GM23338 (cell line): Measurements from ENCODE around the gene GRIA4. TPM values are rescaled to one million over a fixed set of nuclear protein-coding genes. Genes with fewer than 3 reads are reported as not detected.

Source experiments
- ATAC-seq: fragments of 200-7000 bp; cut with Tn5 transposase; 3 replicates; pipeline ENCODE4 v1.9.1; 2020
- DNase-seq: peaks from one replicate; pipeline ENCODE4 v3.0.0-alpha.2; 2015; ENCODE audit warnings: low spot score
- H2AFZ ChIP-seq: fragments of 200-600 bp; sonication (generic); 2 replicates; pipeline ENCODE4 v1.8.0; 2016; ENCODE audit warnings: antibody characterized with exemption, mild to moderate bottlenecking, moderate library complexity
- H3F3A ChIP-seq: fragments of 200-600 bp; sonication (generic); replicated peaks from 2 replicates; pipeline ENCODE4 v1.8.0; 2017; ENCODE audit warnings: antibody characterized with exemption, mixed run types, low read depth
- H3K27ac ChIP-seq: fragments of 200-600 bp; sonication (generic); 2 replicates; pipeline ENCODE4 v1.6.1; 2016; ENCODE audit warnings: low read depth
- H3K27me3 ChIP-seq: fragments of 200-600 bp; sonication (generic); 2 replicates; pipeline ENCODE4 v1.8.0; 2016; ENCODE audit warnings: mild to moderate bottlenecking, mixed run types, moderate library complexity; ENCODE audit not compliant: insufficient read depth
- H3K36me3 ChIP-seq: fragments of 200-600 bp; sonication (generic); 2 replicates; pipeline ENCODE4 v1.8.0; 2016; ENCODE audit warnings: mild to moderate bottlenecking; ENCODE audit not compliant: insufficient read depth
- H3K4me1 ChIP-seq: fragments of 200-600 bp; sonication (generic); 2 replicates; pipeline ENCODE4 v1.8.0; 2016; ENCODE audit warnings: mild to moderate bottlenecking, moderate library complexity; ENCODE audit not compliant: insufficient read depth
- H3K4me2 ChIP-seq: fragments of 200-600 bp; sonication (generic); 2 replicates; pipeline ENCODE4 v1.7.1; 2017; ENCODE audit warnings: mixed run types
- H3K4me3 ChIP-seq: fragments of 200-600 bp; sonication (generic); 2 replicates; pipeline ENCODE4 v1.6.1; 2016; ENCODE audit warnings: mixed run types
- H3K79me2 ChIP-seq: fragments of 200-600 bp; sonication (generic); replicated peaks from 2 replicates; pipeline ENCODE4 v1.8.0; 2017; ENCODE audit warnings: mild to moderate bottlenecking; ENCODE audit not compliant: insufficient read depth
- H3K9me2 ChIP-seq: fragments of 200-600 bp; sonication (generic); 2 replicates; pipeline ENCODE4 v1.8.0; 2017; ENCODE audit not compliant: insufficient read depth
- H4K20me1 ChIP-seq: fragments of 200-600 bp; sonication (generic); replicated peaks from 2 replicates; pipeline ENCODE4 v1.8.0; 2017; ENCODE audit warnings: mild to moderate bottlenecking; ENCODE audit not compliant: insufficient read depth
- H3K27ac Mint-ChIP-seq: 2 replicates; pipeline ENCODE4 v1.8.0; 2020; ENCODE audit warnings: inconsistent platforms, mild to moderate bottlenecking, moderate library complexity, mixed read lengths
- H3K27me3 Mint-ChIP-seq: 3 replicates; pipeline ENCODE4 v1.8.0; 2022; ENCODE audit warnings: low read depth, mild to moderate bottlenecking, moderate library complexity, mixed read lengths, inconsistent platforms; ENCODE audit not compliant: insufficient read depth, poor library complexity
- H3K36me3 Mint-ChIP-seq: 3 replicates; pipeline ENCODE4 v1.8.0; 2021; ENCODE audit warnings: low read depth, mild to moderate bottlenecking, inconsistent platforms, moderate library complexity, mixed read lengths
- H3K4me1 Mint-ChIP-seq: 3 replicates; pipeline ENCODE4 v1.8.0; 2020; ENCODE audit warnings: mild to moderate bottlenecking, inconsistent platforms, mixed read lengths
- H3K4me3 Mint-ChIP-seq: 3 replicates; pipeline ENCODE4 v1.8.0; 2021; ENCODE audit warnings: moderate library complexity, mild to moderate bottlenecking, inconsistent platforms, mixed read lengths
- H3K9me3 Mint-ChIP-seq: 3 replicates; pipeline ENCODE4 v1.8.0; 2020; ENCODE audit warnings: moderate library complexity, mild to moderate bottlenecking, inconsistent platforms, mixed read lengths
- CREB1 ChIP-seq: fragments of 250-450 bp; sonication (Bioruptor Pico); IDR thresholded peaks from 2 replicates; pipeline ENCODE4 v1.5.0; 2020; ENCODE audit warnings: low read depth, mild to moderate bottlenecking, moderate library complexity
- EZH2phosphoT487 ChIP-seq: fragments of 200-600 bp; sonication (generic); IDR thresholded peaks from one replicate; pipeline ENCODE4 v1.8.1; 2018; ENCODE audit warnings: antibody characterized with exemption; ENCODE audit not compliant: unreplicated experiment
- NANOG ChIP-seq: IDR thresholded peaks from 2 replicates; pipeline ENCODE4 v1.6.1; 2016; ENCODE audit warnings: antibody characterized with exemption, borderline replicate concordance
- POLR2AphosphoS5 ChIP-seq: IDR thresholded peaks from 2 replicates; pipeline ENCODE4 v1.6.1; 2016; ENCODE audit warnings: antibody characterized with exemption, low read depth
- STAT1 ChIP-seq: IDR thresholded peaks from one replicate; pipeline ENCODE4 v1.6.1; 2016; ENCODE audit warnings: antibody characterized with exemption; ENCODE audit not compliant: unreplicated experiment
- ZNF114 ChIP-seq: fragments of 250-450 bp; sonication (Bioruptor Pico); IDR thresholded peaks from 2 replicates; pipeline ENCODE4 v1.5.0; 2020; ENCODE audit warnings: mild to moderate bottlenecking, moderate library complexity
- ZNF331 ChIP-seq: fragments of 250-450 bp; sonication (Bioruptor Pico); IDR thresholded peaks from 2 replicates; pipeline ENCODE4 v1.5.0; 2020; ENCODE audit warnings: low read depth, mild to moderate bottlenecking, moderate library complexity
- polyA plus RNA-seq: library from polyadenylated mRNA; unstranded; fragments of >200 nt; fragmentation: Nextera tagmentation; extraction: Ambion mirVana; gene quantifications from 2 replicates; pipeline ENCODE4 v1.2.1, GENCODE V29; 2016
- total RNA-seq: library from RNA; depleted of rRNA; stranded (reverse); fragments of >200 nt; shearing (Covaris generic); gene quantifications from 2 replicates; pipeline ENCODE4 v1.2.3, GENCODE V29; 2014
- TF ChIP-seq, protein P1 (sequence below): IDR thresholded peaks from one replicate; pipeline ENCODE4 v1.6.1; 2018; ENCODE audit warnings: antibody characterized with exemption; ENCODE audit not compliant: unreplicated experiment
- TF ChIP-seq, protein P2 (sequence below): IDR thresholded peaks from 2 replicates; pipeline ENCODE4 v1.6.1; 2016; ENCODE audit warnings: antibody characterized with exemption

The GRIA4 gene
- total and polyA plus RNA-seq, 2 experiments from 2014 or later: 17.8 to 71.1 TPM

DNA sequence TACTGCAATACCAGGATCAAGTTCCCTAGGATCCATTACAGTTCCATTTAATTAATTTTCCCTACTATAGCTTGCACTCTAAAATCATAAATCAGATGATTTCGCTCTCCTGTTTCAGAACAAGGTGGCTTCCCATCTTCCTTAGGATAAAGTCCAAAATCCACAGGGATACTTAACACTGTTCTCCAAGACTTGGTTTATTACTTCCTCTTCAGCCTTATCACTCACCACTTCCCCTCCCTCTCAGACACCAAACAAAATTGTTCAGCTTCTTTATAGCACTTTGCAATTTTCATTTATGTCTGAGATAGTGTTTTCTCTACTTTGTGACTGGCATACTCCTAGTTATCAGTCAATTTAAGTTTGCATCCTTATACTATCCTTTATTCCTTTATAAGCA lies 124.6 kb downstream of the GRIA4 start (continued):
- TF ChIP-seq NANOG (no peak), ZNF331 (CRISPR knock-in tag) (no peak), POLR2AphosphoS5 (no peak)

DNA sequence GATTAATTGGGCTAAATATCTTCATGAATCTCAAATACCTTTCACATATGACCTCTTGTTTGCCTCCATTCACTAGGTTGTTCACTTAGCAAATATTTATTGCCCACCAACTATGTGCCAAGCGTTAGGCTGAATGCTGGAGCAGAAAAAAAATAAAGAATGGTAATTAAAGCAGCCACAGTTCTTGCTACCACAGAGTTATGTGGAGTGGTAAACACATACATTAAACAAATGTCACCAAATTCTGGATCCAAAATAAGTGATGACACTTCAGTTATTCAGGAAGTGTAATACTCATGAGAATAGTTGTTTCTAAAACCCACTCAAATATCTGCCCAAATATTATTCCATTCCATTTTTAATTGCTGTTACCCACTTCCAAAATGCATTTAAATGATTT lies 128.4 kb downstream of the GRIA4 start:
- peaks cover under 1% of the 10 kb centered on the region; the same call in 1 of the 2 replicates for H3K4me1 ChIP-seq
- H2AFZ ChIP-seq: no peak overlapping the region
- TF ChIP-seq, protein P1, sequence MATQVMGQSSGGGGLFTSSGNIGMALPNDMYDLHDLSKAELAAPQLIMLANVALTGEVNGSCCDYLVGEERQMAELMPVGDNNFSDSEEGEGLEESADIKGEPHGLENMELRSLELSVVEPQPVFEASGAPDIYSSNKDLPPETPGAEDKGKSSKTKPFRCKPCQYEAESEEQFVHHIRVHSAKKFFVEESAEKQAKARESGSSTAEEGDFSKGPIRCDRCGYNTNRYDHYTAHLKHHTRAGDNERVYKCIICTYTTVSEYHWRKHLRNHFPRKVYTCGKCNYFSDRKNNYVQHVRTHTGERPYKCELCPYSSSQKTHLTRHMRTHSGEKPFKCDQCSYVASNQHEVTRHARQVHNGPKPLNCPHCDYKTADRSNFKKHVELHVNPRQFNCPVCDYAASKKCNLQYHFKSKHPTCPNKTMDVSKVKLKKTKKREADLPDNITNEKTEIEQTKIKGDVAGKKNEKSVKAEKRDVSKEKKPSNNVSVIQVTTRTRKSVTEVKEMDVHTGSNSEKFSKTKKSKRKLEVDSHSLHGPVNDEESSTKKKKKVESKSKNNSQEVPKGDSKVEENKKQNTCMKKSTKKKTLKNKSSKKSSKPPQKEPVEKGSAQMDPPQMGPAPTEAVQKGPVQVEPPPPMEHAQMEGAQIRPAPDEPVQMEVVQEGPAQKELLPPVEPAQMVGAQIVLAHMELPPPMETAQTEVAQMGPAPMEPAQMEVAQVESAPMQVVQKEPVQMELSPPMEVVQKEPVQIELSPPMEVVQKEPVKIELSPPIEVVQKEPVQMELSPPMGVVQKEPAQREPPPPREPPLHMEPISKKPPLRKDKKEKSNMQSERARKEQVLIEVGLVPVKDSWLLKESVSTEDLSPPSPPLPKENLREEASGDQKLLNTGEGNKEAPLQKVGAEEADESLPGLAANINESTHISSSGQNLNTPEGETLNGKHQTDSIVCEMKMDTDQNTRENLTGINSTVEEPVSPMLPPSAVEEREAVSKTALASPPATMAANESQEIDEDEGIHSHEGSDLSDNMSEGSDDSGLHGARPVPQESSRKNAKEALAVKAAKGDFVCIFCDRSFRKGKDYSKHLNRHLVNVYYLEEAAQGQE: no peak
- TF ChIP-seq POLR2AphosphoS5: no peak
- no peak for TF ChIP-seq EZH2phosphoT487
- TF ChIP-seq ZNF114: no peak
- TF ChIP-seq, protein P2, sequence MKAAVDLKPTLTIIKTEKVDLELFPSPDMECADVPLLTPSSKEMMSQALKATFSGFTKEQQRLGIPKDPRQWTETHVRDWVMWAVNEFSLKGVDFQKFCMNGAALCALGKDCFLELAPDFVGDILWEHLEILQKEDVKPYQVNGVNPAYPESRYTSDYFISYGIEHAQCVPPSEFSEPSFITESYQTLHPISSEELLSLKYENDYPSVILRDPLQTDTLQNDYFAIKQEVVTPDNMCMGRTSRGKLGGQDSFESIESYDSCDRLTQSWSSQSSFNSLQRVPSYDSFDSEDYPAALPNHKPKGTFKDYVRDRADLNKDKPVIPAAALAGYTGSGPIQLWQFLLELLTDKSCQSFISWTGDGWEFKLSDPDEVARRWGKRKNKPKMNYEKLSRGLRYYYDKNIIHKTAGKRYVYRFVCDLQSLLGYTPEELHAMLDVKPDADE: no peak
- no peak for TF ChIP-seq CREB1 (CRISPR knock-in tag)
- H3K4me2 ChIP-seq: no peak overlapping the region
- no peaks in the 10 kb centered on the region for H3K36me3 Mint-ChIP-seq
- no peak overlapping the region for H3K27ac ChIP-seq
- no peaks in the 10 kb centered on the region for H3K9me3 Mint-ChIP-seq
- H3K27me3 Mint-ChIP-seq: no peaks in the 10 kb centered on the region
- no peak overlapping the region for H3K27ac Mint-ChIP-seq
- H3F3A ChIP-seq: no peaks in the 10 kb centered on the region
- H3K4me1 Mint-ChIP-seq: peaks cover 4% of the 10 kb centered on the region
- DNase-seq: no peak
- H3K27me3 ChIP-seq: no peaks in the 10 kb centered on the region
- ATAC-seq: no peak
- no peak overlapping the region for H3K4me3 Mint-ChIP-seq
- H3K4me3 ChIP-seq: no peak overlapping the region
- H4K20me1 ChIP-seq: no peaks in the 10 kb centered on the region
- no peaks in the 10 kb centered on the region for H3K9me2 ChIP-seq
- H3K36me3 ChIP-seq: no peaks in the 10 kb centered on the region
- no peaks in the 10 kb centered on the region for H3K79me2 ChIP-seq

DNA sequence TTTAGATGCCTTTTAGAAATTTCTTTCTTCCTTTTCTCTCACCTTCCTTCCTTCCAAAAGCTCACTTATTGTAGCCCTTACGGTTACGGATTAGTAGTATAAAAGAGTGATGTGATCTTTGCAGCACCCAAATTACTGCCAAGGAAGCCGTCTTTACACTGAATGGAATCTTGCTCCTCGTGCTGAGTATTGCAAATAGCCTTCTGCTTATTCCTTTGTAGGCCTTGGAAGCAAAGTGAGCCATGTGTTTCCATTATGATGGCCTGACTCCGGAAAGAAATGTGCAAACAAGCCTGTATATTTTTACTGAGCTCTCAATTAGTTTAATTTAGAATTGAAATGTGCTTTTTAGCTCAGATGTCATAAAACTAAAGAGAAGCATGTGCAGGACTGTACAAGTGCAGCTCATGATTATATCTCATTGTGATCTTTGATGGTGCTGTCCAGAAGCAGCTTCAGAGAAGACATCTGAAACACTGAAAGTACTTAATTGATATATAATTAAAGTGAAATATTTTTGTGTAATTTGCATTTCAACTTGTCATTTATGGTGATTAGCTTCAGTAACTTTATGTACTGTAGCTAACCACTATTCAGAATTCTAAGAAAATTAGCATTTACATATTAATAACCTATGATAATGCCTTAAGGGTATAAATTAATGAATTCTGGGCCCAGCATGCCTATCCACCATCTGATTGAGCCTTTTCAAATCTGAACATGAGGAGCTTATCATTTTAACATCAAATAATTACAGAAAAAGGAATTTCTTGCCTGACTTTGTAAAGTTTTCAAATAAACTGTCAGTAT lies 129.3 kb downstream of the GRIA4 start:
- ATAC-seq (no peak), DNase-seq (no peak)
- Histone ChIP-seq H2AFZ (no peak overlapping the region), H3K27me3 (no peaks in the 10 kb centered on the region), H3K9me2 (no peaks in the 10 kb centered on the region; the same call in 1 of the 2 replicates), H3F3A (no peaks in the 10 kb centered on the region), H4K20me1 (no peaks in the 10 kb centered on the region), H3K4me1 (peaks cover 9% of the 10 kb centered on the region; the same call in 1 of the 2 replicates), H3K4me2 (no peak overlapping the region), H3K36me3 (no peaks in the 10 kb centered on the region), H3K79me2 (no peaks in the 10 kb centered on the region), H3K4me3 (no peak overlapping the region), H3K27ac (no peak overlapping the region)
- no peaks in the 10 kb centered on the region for H3K36me3 Mint-ChIP-seq
- H3K27me3 Mint-ChIP-seq: no peaks in the 10 kb centered on the region
- H3K4me1 Mint-ChIP-seq: peaks cover 12% of the 10 kb centered on the region
- no peak overlapping the region for H3K27ac Mint-ChIP-seq
- no peak for TF ChIP-seq STAT1
- no peak overlapping the region for H3K4me3 Mint-ChIP-seq
- no peaks in the 10 kb centered on the region for H3K9me3 Mint-ChIP-seq
